ENCODE measurements around the gene TVP23A.
"Not testable (repeated sequence)": the region's sequence is repeated elsewhere in the genome, so short reads cannot be mapped to it uniquely, and the experiment has no call there.

GRCh38 chr16:10741249-10741648 lies 77.3 kb downstream of the TVP23A start:
- not testable (repeated sequence) for TF ChIP-seq CTCF (IDR thresholded peaks at IDR 0.05; ENCODE audit: low read length); EZH2 (optimal IDR thresholded peaks at IDR 0.05; ENCODE audit: low read depth, low read length); EZH2phosphoT487 (IDR thresholded peaks at IDR 0.05; ENCODE audit: low read length)
